ENCODE measurements around the gene TMEM184C.

DNA sequence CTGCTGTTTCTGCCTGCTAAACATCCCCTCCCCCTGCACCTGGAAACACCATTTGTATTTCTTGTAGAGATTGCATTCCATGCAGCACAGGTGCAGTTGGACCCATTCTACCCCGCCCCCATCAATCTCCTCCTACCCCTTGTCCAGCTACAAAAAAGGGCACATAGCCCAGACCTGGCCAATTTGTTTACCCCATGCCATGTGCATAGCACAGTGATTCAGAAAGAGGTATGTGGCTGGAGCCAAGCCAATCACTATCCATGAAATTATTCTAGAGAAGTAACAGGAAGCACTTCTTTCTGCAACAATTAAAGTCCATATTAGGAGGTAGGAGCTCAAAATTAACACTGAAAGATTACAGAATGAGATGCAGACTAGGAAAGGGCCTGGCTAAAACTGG, 20.2 kb upstream of the TMEM184C start:
- no peak for TF ChIP-seq EZH2 (IDR thresholded peaks at IDR 0.05; ENCODE audit: borderline replicate concordance, low read length)
- TF ChIP-seq, protein P1, sequence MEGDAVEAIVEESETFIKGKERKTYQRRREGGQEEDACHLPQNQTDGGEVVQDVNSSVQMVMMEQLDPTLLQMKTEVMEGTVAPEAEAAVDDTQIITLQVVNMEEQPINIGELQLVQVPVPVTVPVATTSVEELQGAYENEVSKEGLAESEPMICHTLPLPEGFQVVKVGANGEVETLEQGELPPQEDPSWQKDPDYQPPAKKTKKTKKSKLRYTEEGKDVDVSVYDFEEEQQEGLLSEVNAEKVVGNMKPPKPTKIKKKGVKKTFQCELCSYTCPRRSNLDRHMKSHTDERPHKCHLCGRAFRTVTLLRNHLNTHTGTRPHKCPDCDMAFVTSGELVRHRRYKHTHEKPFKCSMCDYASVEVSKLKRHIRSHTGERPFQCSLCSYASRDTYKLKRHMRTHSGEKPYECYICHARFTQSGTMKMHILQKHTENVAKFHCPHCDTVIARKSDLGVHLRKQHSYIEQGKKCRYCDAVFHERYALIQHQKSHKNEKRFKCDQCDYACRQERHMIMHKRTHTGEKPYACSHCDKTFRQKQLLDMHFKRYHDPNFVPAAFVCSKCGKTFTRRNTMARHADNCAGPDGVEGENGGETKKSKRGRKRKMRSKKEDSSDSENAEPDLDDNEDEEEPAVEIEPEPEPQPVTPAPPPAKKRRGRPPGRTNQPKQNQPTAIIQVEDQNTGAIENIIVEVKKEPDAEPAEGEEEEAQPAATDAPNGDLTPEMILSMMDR (IDR thresholded peaks at IDR 0.05; ENCODE audit: low read length) = no peak

All from OCI-LY1 (cell line).